Tibial nerve (tissue), 4 donors: ENCODE data around the gene UBA52. TPM values are rescaled to one million over a fixed set of nuclear protein-coding genes. Genes with fewer than 3 reads are reported as not detected.
"Not testable (repeated sequence)": the region's sequence is repeated elsewhere in the genome, so short reads cannot be mapped to it uniquely, and the experiment has no call there.

Experiments used
- DNase-seq, 2 donors: peaks; one replicate each; pipeline ENCODE4 v3.0.0-alpha.2; 2019; ENCODE audit warnings: low spot score in 2 of 2
- H3K27ac ChIP-seq, 4 donors: fragments of 200-600 bp; sonication (generic) in 3 of 4; one replicate each; pipeline ENCODE4 v1.5.1; 2017 to 2019; ENCODE audit warnings: mild to moderate bottlenecking in 1 of 4
- H3K27me3 ChIP-seq, 2 donors: fragments of 200-600 bp; sonication (generic) in 1 of 2; one replicate each; pipeline versions ENCODE4 v1.5.1 to v1.6.0; 2017 to 2019
- H3K36me3 ChIP-seq, 3 donors: fragments of 200-600 bp; sonication (generic); one replicate each; pipeline ENCODE4 v1.5.1; 2018 to 2019
- H3K4me1 ChIP-seq, 4 donors: fragments of 200-600 bp; sonication (generic) in 3 of 4; one replicate each; pipeline ENCODE4 v1.5.1; 2017 to 2019
- H3K4me3 ChIP-seq, 4 donors: fragments of 200-600 bp; sonication (generic) in 3 of 4; one replicate each; pipeline ENCODE4 v1.5.1; 2017 to 2019; ENCODE audit warnings: mild to moderate bottlenecking in 1 of 4, moderate library complexity in 1 of 4
- H3K9me3 ChIP-seq, 4 donors: fragments of 200-600 bp; sonication (generic) in 3 of 4; one replicate each; pipeline ENCODE4 v1.5.1; 2017 to 2019
- CTCF ChIP-seq, 5 experiments: fragments of 200-600 bp in 3 of 5; fragments of 450-650 bp in 2 of 5; sonication (generic) in 3 of 5; IDR thresholded peaks; one replicate each; pipeline ENCODE4 v1.5.1; 2016 to 2019; ENCODE audit warnings: antibody characterized with exemption in 5 of 5, mild to moderate bottlenecking in 3 of 5, moderate library complexity in 2 of 5
- EP300 ChIP-seq, 2 donors: sonication (generic); formaldehyde crosslinking; IDR thresholded peaks; one replicate each; pipeline ENCODE4 v1.6.1; 2017; ENCODE audit warnings: antibody characterized with exemption in 2 of 2, mild to moderate bottlenecking in 1 of 2
- POLR2A ChIP-seq, 2 donors: fragments of 450-650 bp; IDR thresholded peaks; one replicate each; pipeline ENCODE4 v1.6.1; 2017; ENCODE audit warnings: antibody characterized with exemption in 2 of 2, mild to moderate bottlenecking in 2 of 2, moderate library complexity in 2 of 2
- WGBS, 2 donors: methylation state at CpG; one replicate each; pipeline ENCODE4 v1.1.5; 2018; 5-methylcytosine and 5-hydroxymethylcytosine counted together
- total RNA-seq, 4 donors: library from RNA; depleted of rRNA; stranded (reverse); fragments of >200 nt; gene quantifications; one replicate each; pipeline ENCODE4 v1.1.0, GENCODE V29; 2016

UBA52 gene
- total RNA-seq: 100 to 1,000 TPM; 504 to 826 (median 521) TPM

GRCh38 chr19:18571564-18572344 is at the start of gene UBA52:
TSS of gene UBA52 (plus strand) at chr19:18571857. CDS start at chr19:18573301, 1,444 bp downstream.
- H3K36me3 ChIP-seq: peaks cover 2 to 70% (median 18%) of the 10 kb centered on the region in 3 donors
- no peaks in the 10 kb centered on the region for H3K9me3 ChIP-seq
- WGBS, 2 donors: 0% methylated on average over 25 to 74 of the region's 75 CpGs

DNA sequence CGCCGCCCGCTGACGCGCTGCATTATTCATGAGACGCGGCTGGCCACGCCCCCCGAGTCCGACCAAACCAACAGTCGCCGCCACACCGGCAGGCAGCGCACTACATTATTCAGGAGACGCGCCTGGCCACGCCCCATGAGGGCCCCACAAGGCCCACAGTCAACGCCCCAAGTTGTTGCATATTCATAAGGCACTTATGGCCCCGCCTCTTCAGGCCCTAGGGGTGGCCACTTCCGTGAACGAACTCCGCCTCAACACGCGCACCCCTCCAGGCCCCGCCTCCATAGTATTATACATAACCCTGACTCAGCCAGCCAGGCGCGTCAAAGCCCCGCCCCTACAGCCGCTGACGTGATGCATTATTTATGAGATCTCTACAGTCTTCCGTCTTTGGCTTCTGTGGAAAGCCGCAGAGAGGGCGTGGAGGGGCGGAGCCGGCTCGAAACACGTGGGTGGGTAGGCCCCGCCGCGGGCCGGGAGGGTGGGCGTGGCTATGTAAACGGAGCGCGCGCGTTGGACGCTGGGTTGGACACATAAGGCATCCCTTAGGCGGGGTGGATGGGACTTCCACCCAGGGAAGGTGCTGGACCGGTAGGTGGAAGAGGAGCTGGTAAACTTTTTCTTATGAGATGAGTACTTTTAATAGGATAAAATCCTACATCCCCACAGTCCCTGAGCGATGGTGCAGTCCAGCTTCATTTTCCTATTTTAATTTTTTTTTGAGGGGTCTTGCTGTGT is 49.4 kb upstream of the UBA52 start:
- H3K9me3 ChIP-seq: no peaks in the 10 kb centered on the region
- 2% methylated on average over 44 of the region's 51 CpGs for WGBS, 2 donors
- H3K27me3 ChIP-seq: no peaks in the 10 kb centered on the region
- H3K27ac ChIP-seq: peak overlapping the region; percentile 88 to 99 (median 96)
- H3K4me3 ChIP-seq: peak overlapping the region in 3 of 4 donors; percentile 90 to 99 (median 97)
- DNase-seq: peak; percentile 100
- no peaks in the 10 kb centered on the region for H3K36me3 ChIP-seq
- peaks cover 0 to 33% (median 17%) of the 10 kb centered on the region in 4 donors for H3K4me1 ChIP-seq
- TF ChIP-seq EP300 (IDR thresholded peaks at IDR 0.05) (peak in 1 of 2 donors; percentile 97), POLR2A (IDR thresholded peaks at IDR 0.05) (peak; percentile 22 to 32), CTCF (IDR thresholded peaks at IDR 0.05) (peak in 3 of 5 experiments; percentile 26 to 31 (median 30))

More at GRCh38 chr19:18571564-18572344, at the start of gene UBA52:
- H3K27me3 ChIP-seq: no peaks in the 10 kb centered on the region
- peaks cover 4 to 24% (median 12%) of the 10 kb centered on the region in 4 donors for H3K4me1 ChIP-seq
- TF ChIP-seq EP300 (IDR thresholded peaks at IDR 0.05): peak; percentile 96 to 99
- peak; percentile 63 to 93 for TF ChIP-seq POLR2A (IDR thresholded peaks at IDR 0.05)
- TF ChIP-seq CTCF (IDR thresholded peaks at IDR 0.05): peak in 2 of 5 experiments; percentile 8 to 49
- peak within 1 kb of the TSS; percentile 73 to 82 (median 79) for H3K4me3 ChIP-seq
- DNase-seq: peak; percentile 96
- H3K27ac ChIP-seq: peak within 1 kb of the TSS; percentile 81 to 92 (median 92)

DNA sequence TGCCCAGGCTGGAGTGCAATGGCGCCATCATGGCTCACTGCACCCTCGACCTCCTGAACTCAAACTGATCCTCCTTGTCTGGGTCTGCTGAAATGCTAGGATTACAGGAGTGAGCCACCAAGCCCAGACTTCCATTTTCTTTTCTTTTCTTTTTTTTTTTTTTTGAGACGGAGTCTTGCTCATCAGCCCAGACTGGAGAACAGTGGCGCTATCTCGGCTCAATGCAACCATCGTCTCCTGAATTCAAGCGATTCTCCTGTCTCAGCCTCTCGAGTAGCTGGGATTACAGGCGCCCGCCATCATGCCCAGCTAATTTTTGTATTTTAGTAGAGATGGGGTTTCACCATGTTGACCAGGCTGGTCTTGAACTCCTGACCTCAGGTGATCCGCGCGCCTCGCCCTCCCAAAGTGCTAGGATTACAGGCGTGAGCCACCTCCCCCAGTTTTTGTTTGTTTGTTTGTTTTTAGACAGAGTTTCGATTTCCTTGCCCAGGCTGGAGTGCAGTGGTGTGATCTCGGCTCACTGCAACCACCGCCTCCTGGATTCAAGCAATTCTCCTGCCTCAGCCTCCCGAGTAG is 48.7 kb upstream of the UBA52 start:
- 72 to 78% methylated on average over 19 of the region's 19 CpGs for WGBS, 2 donors
- H3K27ac ChIP-seq: peak overlapping the region in 3 of 4 donors; percentile 53 to 77 (median 67)
- peak overlapping the region in 1 of 4 donors; percentile 90 for H3K4me3 ChIP-seq
- not testable (repeated sequence) for H3K36me3 ChIP-seq, H3K9me3 ChIP-seq, DNase-seq, H3K27me3 ChIP-seq
- peaks cover 0 to 30% (median 17%) of the 10 kb centered on the region in 4 donors for H3K4me1 ChIP-seq

DNA sequence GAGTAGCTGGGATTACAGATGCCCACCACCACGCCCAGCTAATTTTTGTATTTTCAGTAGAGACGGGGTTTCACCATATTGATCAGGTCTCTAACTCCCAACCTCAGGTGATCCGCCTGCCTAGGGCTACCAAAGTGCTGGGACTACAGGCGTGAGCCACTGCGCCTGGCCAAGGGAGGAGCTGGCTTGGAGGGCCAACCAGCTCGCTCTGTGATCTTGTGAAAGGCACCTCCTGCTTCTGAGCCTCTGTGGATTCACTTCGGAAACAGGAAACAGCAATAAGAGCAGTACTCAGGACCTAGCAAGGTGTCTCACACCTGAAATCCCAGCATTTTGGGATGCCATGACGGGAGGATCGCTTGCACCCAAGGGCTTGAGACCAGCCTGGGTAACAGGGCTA is 47.8 kb upstream of the UBA52 start:
- no peak overlapping the region for H3K4me3 ChIP-seq
- H3K9me3 ChIP-seq: no peaks in the 10 kb centered on the region
- H3K27ac ChIP-seq: no peak overlapping the region
- WGBS, 2 donors: 86 to 88% methylated on average over 9 of the region's 9 CpGs
- H3K27me3 ChIP-seq: no peaks in the 10 kb centered on the region
- peaks cover 0 to 22% (median 15%) of the 10 kb centered on the region in 4 donors for H3K4me1 ChIP-seq
- DNase-seq: no peak
- TF ChIP-seq EP300 (IDR thresholded peaks at IDR 0.05) (no peak), CTCF (IDR thresholded peaks at IDR 0.05) (no peak), POLR2A (IDR thresholded peaks at IDR 0.05) (no peak)
- no peaks in the 10 kb centered on the region for H3K36me3 ChIP-seq

DNA sequence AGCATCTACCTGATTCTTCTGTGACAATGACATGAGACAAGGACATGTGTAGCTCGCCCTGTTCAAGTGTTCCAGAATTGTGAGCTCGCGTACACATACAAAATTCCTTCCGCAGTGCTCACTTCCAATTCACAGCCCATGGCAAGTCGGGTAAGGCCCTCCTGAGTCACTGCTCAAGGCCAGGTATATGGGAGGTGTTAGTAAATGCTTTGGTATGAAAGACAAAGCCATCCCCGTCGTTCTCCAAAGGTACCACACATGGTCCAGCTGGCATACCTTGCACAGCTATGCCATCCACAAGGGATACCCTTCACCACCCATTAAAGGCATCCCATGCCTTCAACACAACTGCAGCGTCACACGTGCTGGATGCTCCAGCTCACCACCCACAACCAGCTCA is 45.3 kb upstream of the UBA52 start:
- TF ChIP-seq POLR2A (IDR thresholded peaks at IDR 0.05) (no peak), EP300 (IDR thresholded peaks at IDR 0.05) (no peak), CTCF (IDR thresholded peaks at IDR 0.05) (no peak)
- H3K27ac ChIP-seq: no peak overlapping the region
- WGBS, 2 donors: 91 to 93% methylated on average over 9 of the region's 9 CpGs
- H3K9me3 ChIP-seq: no peaks in the 10 kb centered on the region
- DNase-seq: no peak
- no peak overlapping the region for H3K4me3 ChIP-seq
- H3K27me3 ChIP-seq: no peaks in the 10 kb centered on the region
- H3K4me1 ChIP-seq: peaks cover 0 to 7% (median 0%) of the 10 kb centered on the region in 4 donors
- H3K36me3 ChIP-seq: peaks cover 0 to 11% (median 0%) of the 10 kb centered on the region in 3 donors
